Activated naive CD8-positive, alpha-beta T cell (primary cell): ENCODE results near the gene PERP.
A peak's percentile ranks its signal among the peaks of the same experiment; 100 is the strongest.

Source experiments
- H3K27ac Mint-ChIP-seq: one replicate; pipeline ENCODE4 v1.8.0; 2021; ENCODE audit warnings: mixed read lengths
- H3K27me3 Mint-ChIP-seq: one replicate; pipeline ENCODE4 v1.8.0; 2021; ENCODE audit warnings: mixed read lengths
- H3K36me3 Mint-ChIP-seq: one replicate; pipeline ENCODE4 v1.8.0; 2021; ENCODE audit warnings: mixed read lengths
- H3K4me1 Mint-ChIP-seq: one replicate; pipeline ENCODE4 v1.8.0; 2021; ENCODE audit warnings: low read depth, mixed read lengths
- H3K4me3 Mint-ChIP-seq: one replicate; pipeline ENCODE4 v1.8.0; 2021; ENCODE audit warnings: mild to moderate bottlenecking, mixed read lengths
- H3K9me3 Mint-ChIP-seq: one replicate; pipeline ENCODE4 v1.8.0; 2021; ENCODE audit warnings: low read depth, mixed read lengths

The PERP gene

DNA sequence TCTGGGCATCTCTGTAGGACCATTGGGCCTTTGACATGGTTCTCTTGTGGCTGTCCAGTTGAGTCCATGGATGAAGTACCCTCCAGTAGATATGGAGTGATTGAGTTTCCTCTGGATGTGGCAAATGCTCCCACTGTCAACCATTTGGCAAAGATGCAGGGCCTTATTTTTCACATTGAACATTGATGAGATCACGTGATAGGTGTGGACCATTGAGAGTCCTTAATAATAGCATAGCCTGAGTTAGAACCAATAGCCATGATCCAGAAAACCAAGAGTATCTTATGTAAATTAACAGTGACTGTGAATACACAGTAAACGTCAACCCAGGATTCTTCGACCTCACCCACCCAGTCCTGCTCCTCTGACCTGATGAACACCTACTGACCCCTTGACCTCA lies 3.0 kb upstream of the PERP start:
- Mint-ChIP-seq H3K4me1 (peaks cover 17% of the 10 kb centered on the region), H3K27me3 (peaks cover 28% of the 10 kb centered on the region)

GRCh38 chr6:138109042-138109997 lies 2.1 kb upstream of the PERP start:
- H3K27ac Mint-ChIP-seq: no peak overlapping the region
- H3K36me3 Mint-ChIP-seq: no peaks in the 10 kb centered on the region
- no peaks in the 10 kb centered on the region for H3K9me3 Mint-ChIP-seq
- peaks cover 17% of the 10 kb centered on the region for H3K4me1 Mint-ChIP-seq
- peak overlapping the region; percentile 17 for H3K4me3 Mint-ChIP-seq
- H3K27me3 Mint-ChIP-seq: peaks cover 28% of the 10 kb centered on the region

More for the DNA sequence above, 3.0 kb upstream of the PERP start:
- Mint-ChIP-seq H3K4me3 (no peak overlapping the region), H3K36me3 (no peaks in the 10 kb centered on the region), H3K27ac (no peak overlapping the region), H3K9me3 (no peaks in the 10 kb centered on the region)

DNA sequence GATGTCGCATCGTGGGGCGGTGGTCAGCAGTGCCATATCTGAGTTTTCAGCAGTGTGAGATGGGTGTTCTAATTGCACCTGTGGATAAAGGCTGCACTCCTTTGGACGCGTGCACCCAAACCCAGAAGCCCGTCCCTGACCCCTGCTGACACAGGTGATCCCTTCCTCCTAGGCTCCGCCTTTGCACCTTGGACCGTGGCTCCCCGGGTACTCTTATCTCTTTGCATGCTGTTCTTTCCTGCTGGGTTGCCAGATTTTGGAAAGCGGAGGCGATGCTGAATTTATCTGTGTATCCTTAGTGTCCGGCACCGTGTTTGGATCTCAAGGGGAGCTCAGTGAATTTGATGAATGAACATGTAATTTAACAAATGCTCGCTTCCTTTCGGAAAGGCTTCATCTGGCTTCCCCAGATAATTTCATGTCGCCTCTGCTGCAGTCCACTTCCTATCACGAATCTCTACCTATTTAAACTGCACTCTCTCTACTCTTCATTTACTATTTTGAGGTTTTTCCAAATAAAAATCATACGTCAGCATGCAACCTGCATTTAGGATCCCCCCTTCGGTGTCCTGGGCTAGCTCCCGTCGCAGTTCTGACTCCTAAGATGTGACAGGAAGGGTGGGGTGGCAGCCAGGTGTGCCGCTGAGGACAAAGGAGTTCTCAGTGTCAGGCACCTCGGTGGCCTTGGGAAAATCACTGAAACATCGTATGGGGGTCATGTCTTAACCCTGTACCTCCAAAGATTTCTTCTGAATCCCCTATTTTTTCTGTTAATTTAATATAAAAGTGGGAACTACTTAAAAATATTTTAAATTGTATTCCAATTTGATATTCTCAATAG lies 753 bp upstream of the PERP start:
- Mint-ChIP-seq H3K4me1 (peaks cover 17% of the 10 kb centered on the region), H3K9me3 (no peaks in the 10 kb centered on the region), H3K4me3 (peak overlapping the region; percentile 92), H3K27me3 (peaks cover 28% of the 10 kb centered on the region), H3K27ac (peak overlapping the region; percentile 59), H3K36me3 (no peaks in the 10 kb centered on the region)

GRCh38 chr6:138106665-138107077 lies 548 bp downstream of the PERP start:
- Mint-ChIP-seq H3K9me3 (no peaks in the 10 kb centered on the region), H3K27me3 (peaks cover 28% of the 10 kb centered on the region), H3K4me1 (peaks cover 17% of the 10 kb centered on the region), H3K36me3 (no peaks in the 10 kb centered on the region), H3K4me3 (peak overlapping the region; percentile 87), H3K27ac (no peak overlapping the region)

GRCh38 chr6:138105880-138106664 lies 1.1 kb downstream of the PERP start:
- Mint-ChIP-seq H3K27ac (peak overlapping the region; percentile 22), H3K4me1 (peaks cover 17% of the 10 kb centered on the region), H3K36me3 (no peaks in the 10 kb centered on the region), H3K4me3 (peak overlapping the region; percentile 87), H3K27me3 (peaks cover 26% of the 10 kb centered on the region), H3K9me3 (no peaks in the 10 kb centered on the region)

DNA sequence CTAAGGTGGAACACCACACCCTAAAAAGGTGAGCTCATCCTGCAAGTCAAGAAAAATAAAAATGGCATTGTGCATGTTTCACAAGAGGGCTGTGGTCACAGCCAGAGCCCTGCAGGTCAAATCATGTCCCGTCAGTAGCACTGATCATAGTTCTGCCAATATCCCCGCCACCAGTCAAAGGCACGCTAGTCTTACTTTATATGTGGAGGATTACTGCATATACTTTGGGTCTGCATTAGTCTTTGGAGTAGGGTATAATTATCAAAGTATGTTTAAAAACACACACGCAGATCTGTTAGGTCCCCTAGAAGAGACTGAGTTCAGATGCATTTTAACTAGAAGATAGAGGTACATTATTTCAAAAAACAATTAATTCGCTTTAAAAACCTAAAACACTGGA lies 1.8 kb downstream of the PERP start:
- Mint-ChIP-seq H3K27me3 (peaks cover 26% of the 10 kb centered on the region), H3K36me3 (no peaks in the 10 kb centered on the region), H3K27ac (no peak overlapping the region), H3K4me3 (no peak overlapping the region), H3K4me1 (peaks cover 17% of the 10 kb centered on the region), H3K9me3 (no peaks in the 10 kb centered on the region)

DNA sequence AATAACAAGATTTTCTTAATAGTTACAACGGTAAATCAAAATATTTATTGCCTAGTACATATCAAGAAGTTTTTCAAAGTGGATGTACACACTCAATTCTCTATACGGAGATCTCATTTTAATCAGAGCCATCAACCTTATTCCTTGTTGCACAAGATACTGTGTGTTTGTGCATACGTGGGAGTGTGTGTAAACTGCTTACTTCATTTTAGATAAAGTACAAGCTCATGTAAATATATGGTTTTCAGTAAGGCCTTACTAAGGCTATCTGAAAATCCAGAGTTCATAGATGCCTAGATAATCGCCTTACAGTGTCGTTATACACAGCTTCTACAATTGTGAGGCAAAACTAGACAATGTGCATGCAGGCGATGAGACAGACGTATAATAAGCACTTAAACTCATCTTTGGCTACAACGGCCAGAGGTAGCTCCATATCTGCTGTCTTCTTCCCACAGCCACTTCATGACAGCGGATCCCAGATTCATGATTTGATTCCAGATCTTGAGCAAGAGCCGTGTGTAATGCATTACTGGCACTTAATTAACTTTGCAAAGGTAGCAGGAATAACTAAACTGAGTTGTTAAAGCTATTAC lies 2.5 kb downstream of the PERP start:
- H3K4me1 Mint-ChIP-seq: peaks cover 17% of the 10 kb centered on the region
- no peak overlapping the region for H3K4me3 Mint-ChIP-seq
- H3K36me3 Mint-ChIP-seq: no peaks in the 10 kb centered on the region
- no peaks in the 10 kb centered on the region for H3K9me3 Mint-ChIP-seq
- peaks cover 28% of the 10 kb centered on the region for H3K27me3 Mint-ChIP-seq
- no peak overlapping the region for H3K27ac Mint-ChIP-seq

DNA sequence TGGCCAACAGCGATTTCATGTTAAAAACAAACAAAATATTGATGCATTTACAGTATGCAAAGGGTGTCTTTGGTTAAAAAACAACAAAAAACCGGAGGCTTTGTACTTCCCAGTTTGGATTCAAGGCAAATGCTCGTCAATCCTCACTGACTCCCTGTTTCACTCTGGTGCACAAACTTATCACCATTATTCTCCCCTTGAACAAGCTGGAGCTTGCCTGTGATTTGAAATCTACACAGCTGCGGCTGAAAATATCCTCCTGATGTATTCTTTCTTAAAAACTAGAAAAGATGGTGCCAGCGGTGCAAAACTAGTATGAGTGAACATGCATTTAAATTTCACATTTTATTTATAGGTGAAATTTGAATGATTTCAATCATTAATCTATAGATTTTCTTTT lies 3.3 kb downstream of the PERP start:
- Mint-ChIP-seq H3K27me3 (peaks cover 24% of the 10 kb centered on the region), H3K27ac (no peak overlapping the region), H3K36me3 (no peaks in the 10 kb centered on the region), H3K4me1 (peaks cover 12% of the 10 kb centered on the region), H3K4me3 (no peak overlapping the region), H3K9me3 (no peaks in the 10 kb centered on the region)

DNA sequence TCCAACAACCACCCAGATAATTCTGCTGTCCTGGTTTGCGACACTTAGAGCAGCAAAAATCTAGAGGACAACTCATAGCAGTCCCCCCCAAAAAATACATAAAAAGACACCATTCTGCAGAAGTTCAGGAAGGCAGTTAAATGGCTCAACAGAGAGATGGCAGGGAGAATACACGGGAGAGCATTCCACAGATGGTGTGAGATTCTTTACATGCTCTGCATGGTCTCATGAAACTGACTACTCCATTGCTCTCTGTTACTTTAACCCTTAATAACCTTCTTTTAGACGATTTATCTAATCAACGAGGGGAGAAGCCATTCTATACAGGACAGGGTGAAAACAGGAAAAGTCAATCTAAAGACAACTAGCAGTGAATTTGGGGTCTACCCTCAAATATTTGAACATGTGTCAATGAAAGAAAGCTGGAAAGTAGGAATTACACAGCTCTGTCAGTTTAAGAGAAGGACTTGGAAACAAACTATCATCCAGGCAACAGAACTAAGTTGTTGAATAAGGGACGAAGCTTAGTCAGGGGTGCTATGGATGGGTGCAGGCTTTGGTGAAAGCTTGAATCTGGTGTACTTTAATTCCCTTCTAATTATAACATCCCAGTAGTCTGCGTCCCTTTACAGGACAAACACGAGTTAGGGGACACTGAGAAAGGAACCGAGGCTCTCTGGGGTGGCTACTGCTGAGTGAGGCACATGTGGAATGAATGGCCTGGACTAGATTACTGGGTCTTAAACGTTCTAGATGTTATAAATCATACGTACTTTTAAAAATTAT lies 5.1 kb downstream of the PERP start:
- H3K27me3 Mint-ChIP-seq: peaks cover 24% of the 10 kb centered on the region
- H3K27ac Mint-ChIP-seq: no peak overlapping the region
- no peaks in the 10 kb centered on the region for H3K36me3 Mint-ChIP-seq
- H3K4me1 Mint-ChIP-seq: peaks cover 5% of the 10 kb centered on the region
- H3K4me3 Mint-ChIP-seq: no peak overlapping the region
- H3K9me3 Mint-ChIP-seq: peaks cover 4% of the 10 kb centered on the region

GRCh38 chr6:138099832-138100231 lies 7.4 kb downstream of the PERP start:
- H3K27ac Mint-ChIP-seq: no peak overlapping the region
- H3K4me1 Mint-ChIP-seq: no peaks in the 10 kb centered on the region
- peaks cover 12% of the 10 kb centered on the region for H3K27me3 Mint-ChIP-seq
- peaks cover 4% of the 10 kb centered on the region for H3K9me3 Mint-ChIP-seq
- no peaks in the 10 kb centered on the region for H3K36me3 Mint-ChIP-seq
- no peak overlapping the region for H3K4me3 Mint-ChIP-seq

DNA sequence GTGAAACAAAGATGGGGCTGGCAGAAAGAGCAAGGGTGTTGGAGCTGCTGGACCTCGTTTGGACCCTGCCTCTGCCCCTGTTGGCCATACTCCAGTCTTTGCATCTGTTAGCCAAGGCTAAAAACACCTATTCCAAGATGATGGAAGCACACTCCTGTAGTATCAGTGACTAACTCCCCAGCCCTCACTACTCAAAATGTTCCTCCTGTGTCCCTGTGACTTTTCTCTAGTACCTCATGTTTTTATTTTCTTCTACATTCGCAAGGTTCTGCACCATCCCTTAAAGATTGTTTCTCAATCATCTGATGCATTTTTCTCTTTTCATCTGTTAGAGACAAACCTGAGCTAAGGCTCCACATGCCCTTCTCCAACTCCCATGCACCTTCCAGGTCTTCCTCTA lies 8.9 kb downstream of the PERP start:
- Mint-ChIP-seq H3K4me3 (no peak overlapping the region), H3K27me3 (peaks cover 8% of the 10 kb centered on the region), H3K27ac (no peak overlapping the region), H3K9me3 (peaks cover 4% of the 10 kb centered on the region), H3K36me3 (peaks cover 3% of the 10 kb centered on the region), H3K4me1 (no peaks in the 10 kb centered on the region)

DNA sequence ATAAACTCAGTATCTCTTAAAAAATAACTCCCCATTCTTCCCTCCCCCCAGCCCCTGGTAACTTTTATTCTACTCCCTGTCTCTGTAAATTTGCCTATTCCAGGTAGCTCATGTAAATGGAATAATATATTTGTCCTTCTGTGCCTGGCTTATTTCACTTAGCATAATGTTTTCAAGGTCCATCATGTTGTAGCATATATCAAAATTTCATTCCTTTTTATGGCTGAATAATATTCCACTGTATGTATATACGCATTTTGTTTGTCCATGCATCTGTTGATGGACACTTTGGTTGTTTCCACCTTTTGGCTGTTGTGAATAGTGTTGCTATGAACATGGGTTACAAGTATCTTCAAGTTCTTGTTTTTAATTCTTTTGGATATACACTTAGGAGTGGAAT lies 13.0 kb downstream of the PERP start:
- H3K36me3 Mint-ChIP-seq: peaks cover 3% of the 10 kb centered on the region
- H3K27me3 Mint-ChIP-seq: peaks cover 10% of the 10 kb centered on the region
- H3K4me3 Mint-ChIP-seq: no peak overlapping the region
- H3K9me3 Mint-ChIP-seq: peaks cover 4% of the 10 kb centered on the region
- no peaks in the 10 kb centered on the region for H3K4me1 Mint-ChIP-seq
- no peak overlapping the region for H3K27ac Mint-ChIP-seq

DNA sequence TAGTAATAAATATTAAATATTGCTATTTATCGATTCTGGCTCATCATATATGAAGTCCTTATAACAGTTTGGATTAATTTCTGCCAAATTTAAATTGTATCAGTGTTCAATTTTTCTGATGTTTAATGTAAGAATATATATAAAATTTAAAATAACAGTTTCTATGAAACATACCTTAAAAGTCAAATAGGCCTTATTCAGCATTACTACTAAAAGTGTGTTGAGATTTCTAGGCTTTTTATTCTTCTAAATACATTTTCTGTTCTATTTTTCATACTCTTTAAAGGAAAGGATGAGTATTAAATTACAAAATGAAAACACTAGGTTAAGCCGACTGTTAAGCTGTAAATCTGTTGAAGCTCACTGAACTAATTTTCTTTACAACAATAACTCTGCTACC lies 13.6 kb downstream of the PERP start:
- Mint-ChIP-seq H3K27me3 (peaks cover 10% of the 10 kb centered on the region), H3K27ac (no peak overlapping the region), H3K4me3 (no peak overlapping the region), H3K9me3 (peaks cover 4% of the 10 kb centered on the region), H3K36me3 (peaks cover 3% of the 10 kb centered on the region), H3K4me1 (no peaks in the 10 kb centered on the region)

DNA sequence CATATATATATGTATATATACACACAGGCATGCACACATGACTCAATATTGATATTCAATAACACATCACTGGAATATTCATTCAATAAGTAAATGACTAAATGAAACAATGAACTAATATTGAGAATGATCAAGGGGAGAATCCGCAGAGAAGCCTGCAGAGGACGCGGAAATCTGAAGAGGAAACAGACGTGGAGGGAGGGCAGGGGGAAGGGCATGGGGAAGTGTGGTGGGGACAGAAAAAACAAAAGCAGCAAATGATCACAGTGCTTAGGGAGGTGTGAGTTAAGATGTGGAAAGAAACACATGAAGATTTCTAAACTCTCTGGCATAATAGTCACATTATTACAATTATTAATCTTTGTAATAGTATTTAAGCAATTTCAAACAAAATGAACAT lies 14.5 kb downstream of the PERP start:
- Mint-ChIP-seq H3K27me3 (peaks cover 11% of the 10 kb centered on the region), H3K9me3 (peaks cover under 1% of the 10 kb centered on the region), H3K36me3 (peaks cover 3% of the 10 kb centered on the region), H3K4me1 (no peaks in the 10 kb centered on the region), H3K27ac (no peak overlapping the region), H3K4me3 (no peak overlapping the region)
